ENCODE results near the gene SFI1.

DNA sequence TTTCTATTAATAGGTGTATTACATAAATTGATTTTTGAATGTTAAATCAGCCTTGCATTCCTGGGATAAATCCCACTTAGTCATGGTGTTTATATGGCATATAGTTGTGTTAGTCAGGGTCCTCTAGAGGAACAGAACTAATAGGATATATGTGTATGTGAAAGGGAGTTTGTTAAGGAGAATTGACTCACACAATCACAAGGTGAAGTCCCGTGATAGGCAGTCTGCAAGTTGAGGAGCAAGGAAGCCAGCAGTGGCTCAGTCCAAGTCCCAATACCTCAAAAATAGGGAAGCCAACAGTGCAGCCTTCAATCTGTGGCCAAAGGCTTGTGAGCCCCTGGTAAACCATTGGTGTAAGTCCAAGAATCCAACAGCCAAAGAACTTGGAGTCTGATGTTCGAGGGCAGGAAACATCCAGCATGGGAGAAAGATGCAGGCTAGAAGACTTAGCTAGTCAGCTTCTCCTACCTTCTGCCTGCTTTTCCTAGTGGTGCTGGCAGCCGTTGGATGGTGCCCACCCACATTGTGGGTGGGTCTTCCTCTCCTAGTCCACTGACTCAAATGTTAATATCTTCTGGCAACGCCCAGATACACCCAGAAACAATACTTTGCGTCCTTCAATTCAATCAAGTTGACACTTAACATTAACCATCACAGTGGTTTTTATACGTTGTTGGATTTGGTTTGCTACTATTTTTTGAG lies 12.9 kb downstream of the SFI1 start:
- TF ChIP-seq, protein P1, sequence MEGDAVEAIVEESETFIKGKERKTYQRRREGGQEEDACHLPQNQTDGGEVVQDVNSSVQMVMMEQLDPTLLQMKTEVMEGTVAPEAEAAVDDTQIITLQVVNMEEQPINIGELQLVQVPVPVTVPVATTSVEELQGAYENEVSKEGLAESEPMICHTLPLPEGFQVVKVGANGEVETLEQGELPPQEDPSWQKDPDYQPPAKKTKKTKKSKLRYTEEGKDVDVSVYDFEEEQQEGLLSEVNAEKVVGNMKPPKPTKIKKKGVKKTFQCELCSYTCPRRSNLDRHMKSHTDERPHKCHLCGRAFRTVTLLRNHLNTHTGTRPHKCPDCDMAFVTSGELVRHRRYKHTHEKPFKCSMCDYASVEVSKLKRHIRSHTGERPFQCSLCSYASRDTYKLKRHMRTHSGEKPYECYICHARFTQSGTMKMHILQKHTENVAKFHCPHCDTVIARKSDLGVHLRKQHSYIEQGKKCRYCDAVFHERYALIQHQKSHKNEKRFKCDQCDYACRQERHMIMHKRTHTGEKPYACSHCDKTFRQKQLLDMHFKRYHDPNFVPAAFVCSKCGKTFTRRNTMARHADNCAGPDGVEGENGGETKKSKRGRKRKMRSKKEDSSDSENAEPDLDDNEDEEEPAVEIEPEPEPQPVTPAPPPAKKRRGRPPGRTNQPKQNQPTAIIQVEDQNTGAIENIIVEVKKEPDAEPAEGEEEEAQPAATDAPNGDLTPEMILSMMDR (conservative IDR thresholded peaks at IDR 0.05 in 1 of 2, IDR thresholded peaks at IDR 0.05 in 1 of 2; ENCODE audit: extremely low read depth in 1 of 2, insufficient read depth in 1 of 2, low read depth in 1 of 2, low read length in 2 of 2), result no peak
- no peak for TF ChIP-seq EZH2 (IDR thresholded peaks at IDR 0.05; ENCODE audit: borderline replicate concordance, low read length)

All from mammary epithelial cell (primary cell).